KBM-7 (cell line): ENCODE data around the gene MESP1.
A peak's percentile ranks its signal among the peaks of the same experiment; 100 is the strongest.
"Not testable (repeated sequence)": the region's sequence is repeated elsewhere in the genome, so short reads cannot be mapped to it uniquely, and the experiment has no call there.

Experiments
- DNase-seq: peaks from one replicate; pipeline ENCODE4 v3.0.0-alpha.2; 2015
- in situ Hi-C: fragments of 300-500 bp; cut with MboI; formaldehyde crosslinking; loops from 2 replicates; pipeline ENCODE4 v1.14.3; 2020; ENCODE audit warnings: low sequenced_read_pairs, low pct_unique_long_range_greater_than_20kb, mixed read lengths

MESP1 gene

DNA sequence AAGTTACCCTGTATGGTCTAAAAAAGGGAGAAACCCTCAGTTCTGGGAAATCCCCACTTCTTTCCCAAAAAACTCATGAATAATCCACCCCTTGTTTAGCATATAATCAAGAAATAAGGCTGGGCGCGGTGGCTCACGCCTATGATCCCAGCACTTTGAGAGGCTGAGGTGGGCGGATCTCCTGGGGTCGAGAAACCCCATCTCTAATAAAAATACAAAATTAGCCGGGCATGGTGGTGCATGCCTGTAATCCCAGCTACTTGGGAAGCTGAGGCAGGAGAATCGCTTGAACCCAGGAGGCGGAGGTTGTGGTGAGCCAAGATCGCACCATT is 31.5 kb upstream of the MESP1 start:
- in situ Hi-C loops, DNase-seq: not testable (repeated sequence)

DNA sequence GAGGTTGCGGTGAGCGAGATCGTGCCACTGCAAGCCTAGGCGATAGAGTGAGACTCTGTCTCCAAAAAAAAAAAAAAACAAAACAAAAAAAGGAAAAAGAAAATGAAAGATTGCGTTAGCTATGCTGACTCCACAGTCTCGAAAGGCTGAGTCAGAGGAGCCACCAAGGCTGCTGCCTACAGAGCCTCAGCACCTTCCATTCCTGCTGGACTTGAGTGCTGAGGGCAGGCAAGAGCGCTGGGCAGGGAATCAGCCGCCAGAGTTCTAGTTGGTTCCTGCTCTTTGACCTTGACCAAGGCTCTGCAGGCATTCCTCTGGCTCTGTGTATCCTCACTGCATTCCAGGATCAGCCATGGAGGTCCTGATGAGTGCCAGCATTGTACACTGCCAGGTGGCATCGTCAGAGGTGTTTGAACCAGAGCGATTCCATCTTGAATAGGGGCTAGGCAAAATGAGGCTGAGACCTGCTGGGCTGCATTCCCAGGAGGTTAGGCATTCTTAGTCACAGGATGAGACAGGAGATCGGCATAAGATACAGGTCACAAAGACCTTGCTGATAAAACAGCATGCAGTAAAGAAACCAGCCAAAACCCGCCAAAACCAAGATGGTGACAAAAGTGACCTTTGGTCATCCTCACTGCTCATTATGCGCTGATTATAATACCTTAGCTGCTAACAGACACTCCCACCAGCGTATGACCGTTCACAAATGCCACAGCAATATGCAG is 31.0 kb upstream of the MESP1 start:
- in situ Hi-C loops, result no loop called here
- DNase-seq, result no peak

DNA sequence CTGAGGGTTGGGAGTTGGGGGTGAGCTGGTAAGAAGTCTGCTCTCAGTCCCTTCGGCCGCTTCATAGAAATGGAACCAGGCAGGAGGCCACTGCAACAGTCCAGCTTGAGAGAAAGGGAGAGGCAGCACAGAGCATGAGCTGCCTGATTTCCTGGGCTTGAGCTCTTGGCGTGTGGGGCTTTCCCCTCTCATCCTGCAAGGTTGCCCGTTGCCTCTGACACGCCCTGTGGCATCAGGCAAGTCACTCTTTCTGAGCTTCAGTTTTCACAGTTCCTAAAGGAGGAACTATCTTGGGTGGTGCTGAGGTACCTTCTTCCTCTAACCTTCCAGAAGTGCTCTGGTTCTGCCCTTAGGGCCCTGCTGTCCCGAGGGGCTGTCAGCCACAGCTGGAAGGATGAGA is 30.0 kb upstream of the MESP1 start:
- in situ Hi-C loops, result no loop called here
- DNase-seq, result peak; percentile 25

DNA sequence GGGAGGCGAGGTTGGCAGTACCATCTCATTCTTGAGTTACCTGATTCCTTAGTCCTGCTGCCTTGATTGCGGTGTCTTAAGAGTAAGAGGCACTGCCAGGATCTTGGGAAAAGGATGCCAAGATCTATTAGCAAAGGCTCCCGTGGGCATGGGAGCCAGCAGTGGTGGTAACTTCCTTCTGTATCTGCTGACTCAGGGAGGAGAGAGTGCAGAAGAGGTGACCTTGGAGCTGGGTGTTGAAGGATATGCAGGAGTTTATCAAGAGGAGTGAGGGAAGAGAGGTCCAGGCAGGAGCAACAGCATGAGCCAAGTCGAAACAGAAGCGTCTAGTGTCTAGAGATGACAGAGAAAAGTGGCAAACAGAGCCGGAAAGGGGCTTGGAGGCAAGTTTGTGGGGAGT is 29.6 kb upstream of the MESP1 start:
- DNase-seq, result no peak
- in situ Hi-C loops, result no loop called here

DNA sequence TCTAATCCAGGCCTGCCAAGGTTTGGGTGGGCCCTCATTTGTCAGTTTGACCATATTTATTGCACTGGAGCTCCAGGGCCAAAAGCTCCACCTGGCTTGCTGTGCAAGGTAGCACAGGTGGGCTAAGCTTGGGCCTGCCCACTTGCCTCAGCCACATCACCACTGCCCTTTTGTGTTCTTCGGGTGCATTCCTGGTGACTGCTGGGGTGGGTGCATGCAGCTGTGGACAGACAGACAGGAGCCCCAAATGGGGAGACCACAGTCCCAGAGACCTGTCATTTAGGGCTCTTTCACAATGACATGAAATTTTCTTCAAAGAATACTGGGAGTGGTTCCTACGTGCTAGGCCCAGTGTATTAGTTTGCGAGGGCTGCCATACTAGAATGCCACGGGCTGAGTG is 27.8 kb upstream of the MESP1 start:
- no peak for DNase-seq
- in situ Hi-C loops, result no loop called here

DNA sequence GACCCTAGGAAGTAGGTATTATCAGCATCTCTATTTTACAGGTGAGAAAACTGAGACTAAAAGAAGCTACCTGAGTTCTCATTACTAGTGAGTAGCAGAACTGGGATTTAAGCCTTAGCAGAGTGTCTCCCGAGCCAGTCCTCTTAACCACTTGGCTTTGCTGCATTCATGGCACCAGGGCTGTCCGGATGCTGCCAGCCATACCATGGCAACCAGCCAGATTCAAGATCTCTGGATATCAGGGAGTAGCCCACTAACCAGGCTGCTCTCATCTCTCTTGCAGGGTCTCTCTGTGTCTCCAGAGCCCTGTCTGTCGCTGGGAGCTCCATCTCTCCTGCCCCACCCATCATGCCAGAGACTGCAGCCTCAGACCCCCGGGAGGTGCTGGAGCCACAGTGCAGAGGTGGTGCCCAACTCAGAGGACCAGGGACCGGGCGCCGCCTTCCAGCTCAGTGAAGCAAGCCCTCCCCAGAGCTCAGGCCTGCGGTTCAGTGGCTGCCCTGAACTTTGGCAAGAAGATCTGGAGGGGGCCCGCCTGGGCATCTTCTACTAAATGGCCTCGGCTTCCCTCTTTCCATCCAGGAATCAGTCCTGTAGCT is 26.8 kb upstream of the MESP1 start:
- in situ Hi-C loops, result no loop called here
- DNase-seq, result no peak

DNA sequence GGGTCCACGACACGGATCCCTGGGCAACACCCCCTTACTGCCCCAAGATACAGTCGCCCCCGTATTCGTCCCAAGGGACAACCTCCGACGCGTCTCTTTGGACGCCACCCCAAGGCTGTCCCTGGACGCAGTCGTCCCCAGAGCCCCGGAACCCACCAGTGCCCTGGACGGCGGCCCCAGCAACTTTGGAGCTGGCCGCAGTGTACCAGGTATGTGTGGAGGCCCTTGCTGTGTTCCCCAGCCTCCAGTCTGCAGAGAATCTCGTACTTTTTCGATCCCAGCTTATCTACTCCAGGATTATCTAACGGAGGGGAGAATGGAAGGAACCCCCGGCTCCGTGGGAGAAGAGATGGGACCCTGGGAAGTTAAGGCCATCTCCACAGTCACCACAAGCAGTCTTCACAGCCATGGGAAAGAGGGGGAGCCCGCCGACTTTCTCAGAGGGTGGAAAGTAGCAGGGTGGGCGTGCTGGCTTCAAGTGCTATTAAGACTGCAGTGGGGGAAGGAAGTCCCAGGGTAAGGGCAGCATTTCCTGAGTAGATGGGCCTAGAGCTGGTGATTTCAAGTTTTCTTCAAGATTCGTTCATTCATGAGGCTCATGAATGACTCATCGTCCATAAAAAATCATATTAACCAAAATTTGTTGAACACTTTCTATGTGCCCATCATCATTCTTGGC is 26.2 kb upstream of the MESP1 start:
- in situ Hi-C loops, result no loop called here
- peak; percentile 27 for DNase-seq

DNA sequence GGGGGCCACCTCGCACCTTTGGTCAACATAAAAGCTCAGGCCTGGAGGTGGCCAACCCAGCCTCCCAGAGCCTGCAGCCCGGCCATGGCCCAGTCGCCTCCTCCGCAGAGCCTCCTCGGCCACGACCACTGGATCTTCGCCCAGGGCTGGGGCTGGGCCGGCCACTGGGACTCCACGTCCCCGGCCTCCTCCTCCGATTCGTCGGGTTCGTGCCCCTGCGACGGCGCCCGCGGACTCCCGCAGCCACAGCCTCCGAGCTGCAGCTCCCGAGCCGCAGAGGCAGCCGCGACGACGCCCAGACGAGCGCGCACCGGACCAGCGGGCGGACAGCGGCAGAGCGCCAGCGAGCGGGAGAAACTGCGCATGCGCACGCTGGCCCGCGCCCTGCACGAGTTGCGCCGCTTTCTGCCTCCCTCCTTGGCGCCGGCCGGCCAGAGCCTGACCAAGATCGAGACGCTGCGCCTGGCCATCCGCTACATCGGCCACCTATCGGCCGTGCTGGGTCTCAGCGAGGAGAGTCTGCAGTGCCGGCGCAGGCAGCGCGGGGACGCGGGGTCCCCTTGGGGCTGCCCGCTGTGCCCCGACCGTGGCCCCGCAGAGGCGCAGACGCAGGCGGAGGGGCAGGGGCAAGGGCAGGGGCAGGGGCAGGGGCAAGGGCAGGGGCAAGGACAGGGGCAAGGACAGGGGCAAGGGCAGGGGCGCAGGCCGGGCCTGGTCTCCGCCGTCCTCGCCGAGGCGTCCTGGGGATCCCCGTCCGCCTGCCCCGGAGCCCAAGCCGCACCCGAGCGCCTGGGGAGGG is 25.4 kb upstream of the MESP1 start, which contains the start of gene MESP2:
Gene MESP2 (plus strand): TSS at position 59 of the 799 bp plus-strand sequence. CDS start 26 bp downstream, at position 85.
- DNase-seq, result peak; percentile 64
- in situ Hi-C loops, result no loop called here

DNA sequence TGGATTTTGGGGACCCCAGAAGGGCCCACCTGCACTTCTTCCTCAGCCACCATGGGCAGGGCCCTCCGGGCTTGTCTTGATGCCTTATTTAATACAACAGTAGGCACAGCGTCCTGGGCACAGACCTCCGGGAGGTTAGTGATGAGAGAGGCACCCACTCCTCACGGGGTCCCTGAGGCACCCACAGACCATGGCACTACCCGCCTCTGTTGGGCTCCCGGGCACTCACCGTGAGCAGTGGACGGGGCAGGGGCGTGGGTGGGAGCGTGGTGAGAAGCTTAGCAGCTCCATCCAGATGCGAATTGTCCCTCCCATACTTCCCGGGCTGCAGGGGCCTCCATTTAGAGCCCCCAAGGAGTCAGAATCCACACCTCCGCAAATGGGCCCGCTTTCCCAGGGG is 24.8 kb upstream of the MESP1 start:
- in situ Hi-C loops, result no loop called here
- DNase-seq, result no peak

DNA sequence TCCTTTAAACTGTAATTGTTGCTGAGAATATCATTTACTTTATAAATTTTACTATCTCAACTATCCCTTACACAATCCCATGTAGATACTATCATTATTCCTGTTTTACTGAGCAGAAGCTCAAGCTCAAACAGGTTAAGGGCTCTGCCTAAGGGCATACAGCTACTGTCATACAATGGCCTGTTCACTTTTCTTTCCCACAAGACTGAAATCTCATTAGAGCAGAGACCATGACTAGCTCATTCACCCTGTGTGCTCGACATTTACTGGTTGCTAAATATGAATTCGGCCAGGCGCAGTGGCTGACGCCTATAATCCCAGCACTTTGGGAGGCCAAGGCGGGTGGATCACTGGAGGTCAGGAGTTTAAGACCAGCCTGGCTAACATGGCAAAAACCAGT is 23.4 kb upstream of the MESP1 start:
- in situ Hi-C loops, result loop anchor here (25.0 kb wide), 2 partner anchors 113 to 313 kb away; partner anchors contain the start of gene AP3S2
- DNase-seq, result no peak

DNA sequence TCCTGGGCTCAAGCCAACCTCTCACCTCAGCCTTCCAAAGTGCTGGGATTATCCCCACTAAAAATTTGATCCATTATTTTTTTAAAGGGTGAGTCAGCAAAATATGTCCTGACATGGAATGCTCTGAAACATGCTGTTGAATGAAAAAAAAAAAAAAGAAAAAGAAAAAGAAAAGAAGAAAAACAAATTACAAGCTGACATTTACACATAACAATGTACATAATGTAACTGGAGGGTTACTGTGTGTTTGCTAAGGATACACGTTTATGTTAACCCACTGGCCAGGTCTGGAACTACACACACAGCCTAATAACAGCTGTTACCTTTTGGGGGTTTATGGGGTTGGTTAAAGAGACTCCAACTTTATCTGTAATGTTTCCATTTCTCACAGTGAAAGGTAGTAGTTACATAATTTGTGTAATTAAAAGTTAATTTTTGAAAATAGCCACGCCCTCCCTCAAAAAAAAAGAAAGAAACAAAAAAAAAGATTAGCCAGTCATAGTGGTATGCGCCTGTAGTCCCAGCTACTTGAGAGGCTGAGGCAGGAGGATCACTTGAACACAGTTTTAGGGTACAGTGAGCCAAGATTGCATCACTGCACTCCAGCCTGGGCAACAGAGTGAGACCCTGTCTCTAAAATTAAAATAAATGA is 22.0 kb upstream of the MESP1 start:
- no peak for DNase-seq
- in situ Hi-C loops, result loop anchor here (25.0 kb wide), 2 partner anchors 114 to 314 kb away; partner anchors contain the start of gene AP3S2

DNA sequence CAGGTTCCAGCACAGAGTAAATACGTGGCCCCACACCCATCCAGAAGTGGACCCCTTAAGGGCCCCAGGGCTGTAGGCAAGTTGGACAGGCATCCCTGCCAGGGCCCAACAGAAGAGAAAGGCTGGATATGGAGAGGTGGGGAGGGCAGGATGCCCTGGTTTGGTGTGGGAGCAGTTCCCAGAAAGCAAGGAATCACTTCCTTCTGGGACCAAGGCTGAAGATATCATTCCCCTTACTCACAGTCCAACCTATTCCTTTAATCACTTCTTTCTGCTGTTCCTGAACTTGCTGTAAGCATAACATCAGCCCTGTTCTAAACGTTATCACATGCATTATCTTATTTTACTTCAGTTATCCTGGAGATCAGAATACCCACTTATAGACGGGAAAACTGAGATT is 19.0 kb upstream of the MESP1 start:
- in situ Hi-C loops, result loop anchor here (25.0 kb wide), 2 partner anchors 117 to 317 kb away; partner anchors contain the start of gene AP3S2
- DNase-seq, result no peak

DNA sequence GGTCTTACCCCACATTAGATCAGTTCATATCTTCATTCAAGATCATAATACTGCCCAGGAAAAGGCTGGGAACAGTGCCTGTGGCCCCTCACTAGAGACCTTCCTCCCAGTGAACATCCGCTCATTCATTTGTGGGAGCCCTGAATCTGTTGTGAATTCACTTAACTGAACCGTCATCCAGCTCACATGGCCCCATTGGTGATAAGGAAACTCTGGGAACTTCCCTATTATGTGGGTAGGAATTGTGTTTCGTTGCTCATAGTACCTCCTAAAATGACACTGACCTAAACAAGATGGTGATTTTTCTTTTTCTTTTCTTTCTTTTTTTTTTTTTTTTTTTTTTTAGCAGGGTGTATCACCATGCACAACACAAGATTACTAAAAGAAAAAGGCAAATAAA is 18.3 kb upstream of the MESP1 start:
- DNase-seq, result no peak
- in situ Hi-C loops, result loop anchor here (25.0 kb wide), 2 partner anchors 118 to 318 kb away; partner anchors contain the start of gene AP3S2

DNA sequence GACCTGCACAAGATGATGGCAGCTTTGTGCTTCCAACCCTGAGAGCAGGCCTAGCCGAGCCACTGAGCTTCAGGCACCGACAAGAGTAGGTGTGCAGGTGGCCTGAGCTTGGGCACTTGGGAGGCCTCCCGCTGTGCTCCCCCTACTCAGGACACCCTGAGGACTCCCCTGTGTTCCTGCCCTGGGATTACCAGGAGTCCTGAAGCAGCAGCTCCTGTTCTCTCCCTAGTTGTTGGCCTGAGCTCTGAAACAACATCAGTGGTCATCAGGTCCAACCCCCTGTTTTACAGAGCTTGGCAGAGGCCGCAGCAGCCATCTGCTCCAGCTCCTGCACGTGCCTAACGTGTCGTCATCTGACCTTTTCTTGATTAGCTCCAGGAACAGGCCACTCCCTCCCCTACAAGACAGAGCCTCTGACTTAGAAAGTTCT is 17.0 kb upstream of the MESP1 start:
- in situ Hi-C loops, result loop anchor here (25.0 kb wide), 2 partner anchors 119 to 319 kb away; partner anchors contain the start of gene AP3S2
- no peak for DNase-seq

DNA sequence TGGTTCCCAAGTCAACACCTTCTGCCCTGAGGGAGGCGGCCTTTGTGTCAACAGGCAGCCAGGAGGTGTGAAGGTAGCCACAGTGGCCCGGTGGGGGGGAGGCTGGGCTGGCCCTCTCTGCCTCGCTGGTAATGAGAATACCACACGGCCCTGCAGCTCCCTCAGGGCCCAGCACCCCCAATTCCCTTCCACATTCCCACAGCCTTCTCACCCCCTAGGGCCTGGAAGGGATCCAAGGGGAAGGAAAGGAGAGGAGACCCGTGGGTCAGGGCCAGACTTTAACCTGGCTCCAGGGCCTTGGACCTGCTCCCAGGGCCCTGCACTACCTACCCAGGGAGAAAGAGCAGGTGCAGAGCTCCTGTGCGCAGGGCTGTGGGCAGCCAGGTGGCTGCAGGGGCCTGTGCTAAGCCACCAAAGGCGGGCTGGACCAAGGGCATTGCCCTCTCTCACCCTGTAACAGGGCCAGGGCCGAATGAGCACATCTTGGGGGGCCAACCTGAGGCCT is 16.4 kb upstream of the MESP1 start:
- in situ Hi-C loops, result loop anchor here (25.0 kb wide), 2 partner anchors 120 to 320 kb away; partner anchors contain the start of gene AP3S2
- DNase-seq, result no peak

DNA sequence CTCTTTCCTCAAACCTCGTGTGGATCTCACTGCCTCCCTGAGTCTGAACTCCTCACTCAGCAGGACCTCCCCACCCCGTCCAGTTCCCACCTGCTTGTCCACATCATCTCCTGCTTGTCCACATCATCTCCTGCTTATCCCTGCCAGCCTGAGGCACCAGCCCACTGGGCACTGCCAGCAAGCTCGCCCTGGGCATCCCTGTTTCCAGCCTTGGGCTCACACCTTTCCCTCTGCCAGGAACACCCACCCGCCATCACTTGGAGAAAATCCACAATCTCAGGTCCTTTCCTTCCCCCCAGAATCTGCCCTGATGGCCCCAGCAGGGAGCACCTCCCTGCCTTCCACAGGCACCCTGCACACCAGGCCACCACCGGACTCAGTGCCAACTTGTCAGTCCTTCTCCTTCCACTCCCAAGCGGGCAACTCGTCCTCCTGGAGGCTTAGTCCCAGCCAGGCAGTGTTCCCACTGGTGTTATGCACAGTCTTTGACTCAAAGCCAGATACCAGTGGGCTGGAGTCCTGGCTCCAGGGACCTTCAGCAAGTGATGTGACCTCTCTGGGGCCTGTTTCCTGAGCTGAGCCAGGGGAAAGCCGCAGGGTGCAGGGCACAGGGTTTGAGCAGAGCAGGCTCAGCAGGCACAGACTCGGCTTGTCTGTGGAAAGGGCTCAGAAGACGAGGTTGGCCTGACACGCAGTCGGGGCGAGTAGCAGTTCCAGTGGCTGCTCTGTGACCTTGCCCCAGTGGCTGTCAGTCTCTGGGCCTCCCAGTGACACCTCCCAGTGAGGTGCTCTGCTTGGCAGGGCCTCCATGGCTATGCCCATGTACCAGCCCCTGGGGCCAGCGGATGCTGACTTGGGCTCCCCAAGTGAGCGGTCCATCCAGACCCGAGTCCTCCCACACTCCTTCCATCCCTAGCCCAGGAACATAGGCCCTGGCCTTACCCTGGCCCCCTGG is 15.6 kb upstream of the MESP1 start:
- DNase-seq, result no peak
- in situ Hi-C loops, result loop anchor here (25.0 kb wide), 2 partner anchors 121 to 321 kb away; partner anchors contain the start of gene AP3S2

DNA sequence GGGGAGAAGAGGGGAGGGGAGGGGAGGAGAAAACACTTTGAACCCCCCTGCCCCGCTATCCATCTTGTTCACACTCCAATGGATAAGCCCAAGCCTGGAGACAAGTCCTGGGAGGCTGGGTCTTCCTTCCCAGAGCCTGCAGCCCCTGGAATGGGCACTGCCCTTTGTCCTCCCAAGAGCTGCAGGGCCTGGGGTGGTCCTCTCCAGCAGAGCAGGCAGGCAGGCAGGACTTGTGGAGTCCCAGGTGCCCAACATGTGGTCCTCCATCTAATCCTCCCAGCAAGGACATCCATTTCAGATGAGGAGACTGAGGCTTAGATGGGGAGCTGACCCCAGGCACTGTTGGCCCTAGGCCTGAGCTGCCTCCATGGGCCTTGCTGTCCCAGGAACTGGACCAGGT is 14.6 kb upstream of the MESP1 start:
- DNase-seq, result no peak
- in situ Hi-C loops, result loop anchor here (25.0 kb wide), 2 partner anchors 122 to 322 kb away; partner anchors contain the start of gene AP3S2
